Right renal cortex interstitium (tissue), 3 donors: Measurements from ENCODE around the gene TRHDE. TPM values are rescaled to one million over a fixed set of nuclear protein-coding genes. Genes with fewer than 3 reads are reported as not detected.

ENCODE experiments used
- DNase-seq, 3 donors: peaks; one replicate each; pipeline ENCODE4 v3.0.0-alpha.2; 2013; ENCODE audit warnings: low read depth in 3 of 3, low spot score in 2 of 3
- polyA plus RNA-seq, 3 donors: library from polyadenylated mRNA; unstranded; fragments of 120-200 nt; gene quantifications; one replicate each; pipeline ENCODE4 v1.2.1, GENCODE V29; 2013; ENCODE audit not compliant: insufficient read length in 3 of 3

TRHDE gene
- polyA plus RNA-seq: 10 to 100 TPM; 25.8 to 28.4 (median 26.0) TPM

DNA sequence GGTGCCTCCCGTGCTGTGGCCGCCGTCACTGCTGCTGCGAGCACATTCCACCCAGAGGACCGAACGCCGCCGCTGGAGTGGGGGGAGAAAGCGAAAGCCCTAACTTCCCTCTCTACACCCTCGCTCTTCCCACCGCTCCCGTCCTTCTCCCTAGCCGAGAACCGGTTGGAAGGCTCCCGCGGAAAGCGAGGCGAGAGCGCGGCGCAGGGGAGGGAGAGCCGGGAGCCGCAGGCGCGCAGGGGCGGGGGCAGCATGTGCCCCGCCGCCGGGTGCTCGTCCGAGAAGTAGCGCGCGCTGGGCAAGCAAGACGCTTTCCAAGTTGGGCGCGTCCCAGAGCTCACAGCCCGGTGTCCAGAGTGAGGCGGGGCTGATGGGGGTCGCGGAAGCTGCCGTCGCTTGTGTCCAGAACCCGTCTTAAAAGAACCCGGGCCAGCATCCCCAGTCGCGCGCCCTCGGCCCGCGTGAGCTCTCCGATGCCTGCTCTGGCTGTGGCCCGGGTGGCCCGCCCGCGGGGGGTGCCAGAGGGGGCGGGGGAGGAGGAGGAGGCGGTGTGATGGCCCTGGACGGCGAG, at the start of gene TRHDE:
TSS of gene TRHDE (plus strand) at position 280 of the 571 bp plus-strand sequence. CDS start at position 554, 274 bp downstream.
- DNase-seq: no peak

DNA sequence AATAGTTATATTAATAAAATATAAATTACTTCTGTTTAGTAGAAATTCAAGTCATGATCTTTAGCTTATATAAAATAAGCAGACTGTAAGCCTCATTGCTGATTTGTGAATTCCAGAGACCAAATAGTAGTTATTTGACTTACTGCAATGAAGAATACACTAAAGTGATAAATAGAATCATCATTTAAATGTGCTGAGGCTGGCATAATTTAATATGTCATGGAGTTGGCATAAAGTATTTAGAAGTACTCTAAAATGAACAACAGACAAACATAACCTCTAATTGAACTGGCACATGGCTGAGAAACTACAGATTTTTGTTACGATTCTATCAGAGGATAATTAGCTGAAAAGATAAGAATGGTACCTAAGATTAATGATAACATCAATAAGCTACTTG, 45.7 kb upstream of the TRHDE start:
- DNase-seq: no peak

GRCh38 chr12:72228424-72228823, 43.7 kb upstream of the TRHDE start:
- no peak for DNase-seq

GRCh38 chr12:72230589-72230988, 41.6 kb upstream of the TRHDE start:
- no peak for DNase-seq

DNA sequence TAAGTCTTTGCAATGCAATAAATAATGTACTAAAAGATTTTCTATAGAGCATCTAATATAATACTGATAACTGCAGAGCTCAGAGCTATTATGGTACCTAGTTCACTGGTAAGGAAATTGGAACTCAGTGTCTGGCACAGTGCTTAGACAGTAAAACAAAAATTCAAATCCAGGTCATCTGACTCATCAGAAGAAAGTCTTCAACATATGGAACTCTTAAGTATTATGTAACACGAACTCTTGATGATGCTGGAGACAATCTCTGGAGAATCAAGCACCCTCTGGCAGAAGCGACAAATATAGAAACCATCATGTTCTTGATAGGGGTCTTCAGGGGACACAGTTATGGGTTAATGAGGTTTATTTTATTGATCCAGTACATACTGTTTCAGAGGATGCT, 37.3 kb upstream of the TRHDE start:
- DNase-seq: no peak

GRCh38 chr12:72236071-72236705, 36.0 kb upstream of the TRHDE start:
- no peak for DNase-seq

DNA sequence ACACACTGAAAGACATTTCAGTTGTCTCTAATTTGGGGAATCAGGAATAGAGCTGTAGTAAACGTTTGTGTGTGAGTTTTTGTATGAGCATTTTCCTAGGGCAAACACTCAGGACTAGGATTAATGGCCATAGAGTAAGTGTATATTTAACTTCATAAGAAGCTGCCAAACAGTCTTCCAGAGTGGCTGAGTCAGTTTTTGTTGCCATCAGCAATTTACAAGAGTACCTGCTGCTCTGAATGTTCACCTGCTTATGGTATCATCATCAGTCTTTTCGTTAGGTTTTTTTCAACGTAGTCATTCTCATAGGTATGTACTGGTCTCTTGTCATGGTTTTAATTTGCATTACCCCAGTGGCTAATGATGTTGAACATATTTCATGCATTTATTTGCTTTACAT, 30.6 kb upstream of the TRHDE start:
- no peak for DNase-seq

DNA sequence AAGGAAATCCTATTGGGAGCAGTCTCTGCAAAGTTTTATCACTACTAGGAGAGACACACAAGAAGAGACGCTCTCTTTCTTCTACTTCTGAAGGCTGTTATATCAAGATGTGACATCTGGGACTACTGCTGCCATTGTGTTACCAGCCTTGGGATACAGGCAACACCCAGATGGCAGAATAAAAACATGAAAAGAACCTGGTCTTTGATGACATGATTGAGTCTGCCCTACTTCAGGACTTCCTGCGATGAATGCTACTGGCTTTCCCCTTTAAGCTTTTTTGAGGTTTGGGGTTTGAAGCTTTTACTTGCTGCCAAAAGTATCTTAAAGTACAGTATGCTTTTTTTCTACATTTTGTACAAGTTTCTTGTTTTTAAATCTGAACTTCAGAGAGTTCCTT, 29.2 kb upstream of the TRHDE start:
- no peak for DNase-seq

DNA sequence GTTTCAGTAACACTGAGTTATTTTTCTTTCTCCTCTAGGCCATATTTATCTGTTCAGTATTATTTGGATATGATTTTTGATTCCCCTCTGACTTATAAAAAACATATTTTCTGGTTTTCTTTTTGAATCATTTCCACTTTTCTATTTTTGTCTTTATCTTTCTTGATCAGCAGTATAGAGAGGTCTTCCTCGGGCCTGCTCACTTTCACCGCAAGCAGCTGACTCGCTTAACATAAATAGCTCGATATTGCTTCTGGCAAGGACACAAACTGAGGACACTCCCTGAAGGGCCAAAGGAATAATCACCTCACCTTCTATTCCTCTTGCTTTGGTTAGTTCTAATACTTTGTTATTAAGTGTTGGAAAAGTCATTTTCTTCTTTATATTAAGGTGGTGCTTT, 25.8 kb upstream of the TRHDE start:
- DNase-seq: no peak

DNA sequence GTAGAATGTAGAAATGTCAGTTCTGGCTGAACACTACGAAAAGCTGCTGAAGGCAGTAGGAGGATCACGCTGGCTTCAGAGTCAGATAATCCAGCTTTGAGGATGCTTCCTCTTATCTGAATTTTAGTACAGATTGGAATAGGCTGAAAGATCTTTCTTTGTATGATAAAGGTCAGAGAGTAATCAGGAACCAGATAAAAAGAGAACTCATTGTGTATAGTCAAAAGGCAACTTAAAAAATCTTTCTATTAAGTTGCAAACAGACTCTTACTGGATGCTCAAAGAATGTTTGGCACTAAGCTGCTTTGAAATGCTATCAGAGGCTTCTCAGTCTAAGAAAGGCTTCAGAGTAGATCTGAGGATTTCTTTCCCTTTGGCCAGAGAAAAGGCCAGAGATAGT, 21.8 kb upstream of the TRHDE start:
- DNase-seq: no peak

- no peak for DNase-seq
Observed at GRCh38 chr12:72256725-72257124, 15.4 kb upstream of the TRHDE start.

- DNase-seq: no peak
Observed at GRCh38 chr12:72261885-72262284, 10.3 kb upstream of the TRHDE start.

GRCh38 chr12:72264548-72265175, 7.5 kb upstream of the TRHDE start:
- DNase-seq: no peak

DNA sequence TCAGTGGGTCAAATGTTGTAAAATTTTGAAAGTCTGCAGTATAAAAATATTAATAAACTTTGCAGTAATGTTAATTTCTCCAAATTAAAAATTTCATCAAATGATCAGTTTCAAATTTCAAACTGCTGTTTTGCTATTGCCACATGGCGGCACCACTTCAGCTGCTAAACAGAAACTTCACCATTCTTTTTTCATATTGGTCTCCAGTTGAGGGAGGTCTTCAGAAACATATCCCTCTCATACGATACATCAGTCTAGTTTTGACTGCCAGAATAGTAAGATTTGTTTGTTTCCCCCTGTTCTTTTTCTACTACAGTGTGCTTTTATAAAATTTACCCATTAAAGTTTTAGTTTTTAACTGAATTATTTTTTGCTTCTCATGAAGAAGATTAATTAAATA, 4.2 kb upstream of the TRHDE start:
- DNase-seq: no peak

DNA sequence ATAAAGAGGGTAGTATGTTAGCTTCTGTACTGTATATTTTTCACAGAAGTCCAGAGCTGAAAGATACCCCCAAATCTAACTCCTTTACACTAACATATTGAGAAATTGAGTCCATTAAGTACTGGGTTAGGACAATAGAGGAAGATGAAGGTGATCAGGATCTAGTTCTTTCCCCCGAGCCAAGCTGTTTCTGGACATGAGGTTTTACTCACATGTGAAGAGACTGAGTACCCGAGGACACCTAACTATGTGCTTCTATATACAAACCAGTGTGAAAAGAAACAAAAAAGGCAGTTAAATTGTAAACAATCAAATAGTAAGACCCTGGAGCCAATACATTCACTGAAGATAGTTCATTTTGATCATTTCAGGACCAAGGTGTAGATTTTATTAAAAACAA, 3.8 kb upstream of the TRHDE start:
- no peak for DNase-seq

GRCh38 chr12:72269491-72269890, 2.7 kb upstream of the TRHDE start:
- no peak for DNase-seq

DNA sequence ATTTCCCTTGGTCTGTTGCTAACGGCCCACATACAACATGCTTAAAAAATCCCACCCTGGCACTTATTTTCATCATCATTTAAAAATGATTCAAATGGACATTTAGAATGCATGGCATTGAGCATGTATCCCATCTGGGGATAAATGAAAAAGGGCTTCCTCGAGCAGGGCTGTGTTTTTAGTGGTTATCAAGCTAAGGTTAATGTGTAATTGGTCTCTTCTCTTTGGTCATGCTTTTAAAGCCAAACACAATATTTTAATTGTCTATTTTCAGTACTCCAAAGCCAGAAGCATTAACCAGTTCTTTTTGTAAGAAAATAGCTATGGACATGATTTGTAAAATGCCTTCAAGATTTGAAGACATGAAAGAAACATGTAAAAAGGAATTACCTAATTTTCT, 1.9 kb upstream of the TRHDE start:
- DNase-seq: no peak

DNA sequence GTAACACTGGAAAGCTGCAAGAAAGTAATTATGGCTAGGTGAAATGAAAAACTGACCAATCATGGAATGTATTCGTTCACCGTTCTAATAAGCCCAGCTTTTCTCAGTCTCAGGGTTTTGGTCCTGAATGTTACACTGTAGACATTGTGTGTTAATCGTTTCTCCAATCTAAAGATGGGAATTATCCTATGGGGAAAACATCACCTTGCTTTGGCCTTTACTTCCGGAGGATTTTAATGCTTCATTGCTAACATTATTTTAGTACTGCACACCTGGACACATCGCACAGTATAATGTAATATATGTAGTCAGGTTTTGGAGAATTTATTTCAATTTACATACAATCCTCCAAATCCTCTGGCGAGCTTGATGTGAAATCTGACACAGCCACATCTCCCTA, 1.2 kb upstream of the TRHDE start:
- DNase-seq: no peak

DNA sequence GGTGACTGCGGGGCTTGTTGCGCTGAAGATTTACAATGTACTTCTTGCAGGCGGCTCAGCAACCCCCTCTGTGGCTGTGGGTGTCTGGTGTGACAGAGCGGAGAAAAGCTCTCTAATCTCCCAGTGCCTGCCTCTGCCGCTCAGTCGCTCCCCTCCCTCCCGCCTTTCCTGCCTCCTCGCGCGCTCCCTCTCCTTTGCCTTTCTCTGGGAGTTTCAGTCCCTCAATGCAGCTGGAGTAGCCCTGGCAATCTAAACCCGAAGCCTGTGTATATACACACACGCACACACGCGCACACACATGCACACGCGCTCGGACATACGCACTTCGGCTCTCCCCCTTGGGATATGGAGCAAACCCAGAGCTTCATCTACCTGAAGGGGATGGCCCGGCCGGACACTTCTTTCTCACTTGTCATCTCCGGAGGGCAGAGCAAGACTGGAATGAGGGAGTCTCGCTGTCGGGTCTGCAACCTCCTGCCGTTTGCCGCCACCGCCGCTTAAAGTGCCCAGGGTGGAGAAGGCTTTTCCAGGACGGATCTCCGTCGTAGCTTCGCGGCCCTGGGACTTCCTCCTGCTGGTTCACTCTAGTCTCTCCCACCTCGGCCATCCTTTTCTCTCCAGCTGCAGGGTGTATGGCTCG, 599 bp upstream of the TRHDE start:
- no peak for DNase-seq

- DNase-seq: no peak
Observed at GRCh38 chr12:72272731-72273498, 745 bp downstream of the TRHDE start.

DNA sequence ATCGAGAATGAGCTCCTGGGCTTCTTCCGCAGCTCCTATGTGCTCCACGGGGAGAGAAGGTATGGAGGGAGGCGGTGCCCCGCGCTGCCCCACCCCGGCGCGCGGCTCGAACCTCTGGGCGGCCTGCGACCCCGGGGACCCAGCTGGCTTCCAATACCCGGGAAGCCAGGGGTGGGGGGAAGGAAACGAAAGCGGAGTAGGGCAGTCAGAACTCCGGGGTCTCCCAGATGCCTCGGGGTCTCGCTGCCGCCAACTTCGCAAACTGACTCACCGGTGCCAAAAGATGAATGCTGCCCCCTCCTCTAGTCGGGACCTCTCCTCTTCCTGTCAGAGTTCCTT, 1.3 kb downstream of the TRHDE start:
- DNase-seq: no peak
